GM20000 (cell line): ENCODE measurements around the gene PICALM.
"Not testable (repeated sequence)": the region's sequence is repeated elsewhere in the genome, so short reads cannot be mapped to it uniquely, and the experiment has no call there.

Experiments used
- DNase-seq: peaks from one replicate; pipeline ENCODE4 v3.0.0; 2012; ENCODE audit warnings: low spot score
- CTCF ChIP-seq: IDR thresholded peaks from 2 replicates; pipeline ENCODE4 v1.5.1; 2012; ENCODE audit warnings: mild to moderate bottlenecking, control low read depth; ENCODE audit errors: extremely low read depth, missing control alignments

The PICALM gene

GRCh38 chr11:85953491-85954143 lies 115.3 kb downstream of the PICALM start:
- no peak for DNase-seq
- no peak for TF ChIP-seq CTCF

- not testable (repeated sequence) for DNase-seq
Observed at GRCh38 chr11:85952108-85952485, 116.8 kb downstream of the PICALM start.

- no peak for TF ChIP-seq CTCF
- DNase-seq, result no peak
Observed at GRCh38 chr11:85951428-85952107, 117.3 kb downstream of the PICALM start.

- DNase-seq, result no peak
- no peak for TF ChIP-seq CTCF
Observed at GRCh38 chr11:85951049-85951405, 117.9 kb downstream of the PICALM start.

- no peak for DNase-seq
- no peak for TF ChIP-seq CTCF
Observed at GRCh38 chr11:85950317-85951048, 118.4 kb downstream of the PICALM start.

GRCh38 chr11:85949798-85950197 lies 119.1 kb downstream of the PICALM start:
- TF ChIP-seq CTCF, result no peak
- DNase-seq, result no peak

GRCh38 chr11:85948884-85949283 lies 120.0 kb downstream of the PICALM start:
- DNase-seq, result no peak
- no peak for TF ChIP-seq CTCF
